ENCODE measurements around the gene CERS1.
A peak's percentile ranks its signal among the peaks of the same experiment; 100 is the strongest.
"Not testable (repeated sequence)": the region's sequence is repeated elsewhere in the genome, so short reads cannot be mapped to it uniquely, and the experiment has no call there.

CERS1 gene

GRCh38 chr19:18919900-18920214 is 23.9 kb upstream of the CERS1 start:
- DNase-seq: no peak

- peak; percentile 86 to 100 (median 98) for DNase-seq
Observed at GRCh38 chr19:18919086-18919899, 23.3 kb upstream of the CERS1 start, which contains the start of the genes COPE and DDX49. Gene COPE, minus strand, starts transcription at chr19:18919387. Its CDS starts 39 bp downstream, at chr19:18919348. Gene DDX49, plus strand, starts transcription at chr19:18919715. Its CDS starts 27 bp downstream, at chr19:18919742.

- DNase-seq: not testable (repeated sequence)
Observed at GRCh38 chr19:18917593-18917992, 21.6 kb upstream of the CERS1 start.

- peak in 48 of 56 donors; percentile 13 to 84 (median 53) for DNase-seq
Observed at GRCh38 chr19:18915639-18916038, 19.7 kb upstream of the CERS1 start.

- no peak for DNase-seq
Observed at GRCh38 chr19:18913466-18913865, 17.5 kb upstream of the CERS1 start.

- no peak for DNase-seq
Observed at GRCh38 chr19:18912933-18913332, 17.0 kb upstream of the CERS1 start.

GRCh38 chr19:18910801-18911436 is 15.0 kb upstream of the CERS1 start:
- DNase-seq: no peak

GRCh38 chr19:18910010-18910409 is 14.1 kb upstream of the CERS1 start:
- DNase-seq: no peak

- peak in 19 of 56 donors; percentile 10 to 63 (median 21) for DNase-seq
Observed at GRCh38 chr19:18908917-18909619, 13.1 kb upstream of the CERS1 start.

GRCh38 chr19:18906605-18907519 is 10.9 kb upstream of the CERS1 start:
- peak in 54 of 56 donors; percentile 25 to 95 (median 80) for DNase-seq

- DNase-seq: peak in 1 of 56 donors; percentile 49
Observed at GRCh38 chr19:18905513-18906236, 9.7 kb upstream of the CERS1 start.

- no peak for DNase-seq
Observed at GRCh38 chr19:18905058-18905456, 9.1 kb upstream of the CERS1 start.

GRCh38 chr19:18904334-18905057 is 8.5 kb upstream of the CERS1 start:
- peak in 47 of 56 donors; percentile 16 to 86 (median 57) for DNase-seq

GRCh38 chr19:18903156-18904037 is 7.4 kb upstream of the CERS1 start:
- no peak for DNase-seq

- DNase-seq: not testable (repeated sequence)
Observed at GRCh38 chr19:18902519-18902918, 6.6 kb upstream of the CERS1 start.

- no peak for DNase-seq
Observed at GRCh38 chr19:18901491-18901890, 5.5 kb upstream of the CERS1 start.

- no peak for DNase-seq
Observed at GRCh38 chr19:18900700-18901481, 4.9 kb upstream of the CERS1 start.

All from amygdala (tissue), 56 donors.